ENCODE data around the gene CD3G. TPM values are rescaled to one million over a fixed set of nuclear protein-coding genes. Genes with fewer than 3 reads are reported as not detected.
A peak's percentile ranks its signal among the peaks of the same experiment; 100 is the strongest.

Gene CD3G
- total and polyA plus RNA-seq, 2 of the 4 experiments (the other 2 are of a cell fraction) = not detected

GRCh38 chr11:118382954-118383353, 38.8 kb downstream of the CD3G start:
- no peak for ATAC-seq (ENCODE audit: low read depth)

More at GRCh38 chr11:118382954-118383353, 38.8 kb downstream of the CD3G start:
- Histone ChIP-seq H3K9me1 (ENCODE audit: insufficient read depth, low read length) (no peaks in the 10 kb centered on the region), H2BK20ac (ENCODE audit: low read depth, low read length) (no peak overlapping the region), H2BK15ac (ENCODE audit: low read depth, low read length) (no peak overlapping the region), H3K56ac (ENCODE audit: extremely low read depth, insufficient read depth, low read length) (no peak overlapping the region), H2BK120ac (ENCODE audit: low read depth, low read length) (no peak overlapping the region), H3K4ac (ENCODE audit: low read depth, low read length) (no peak overlapping the region), H3K9me3 (ENCODE audit: control insufficient read depth, insufficient read depth, low read length) (no peaks in the 10 kb centered on the region), H2AK5ac (ENCODE audit: low read depth, low read length) (no peak overlapping the region), H3K4me1 (ENCODE audit: control insufficient read depth, insufficient read depth, low read length) (no peaks in the 10 kb centered on the region), H3K79me1 (ENCODE audit: low read depth in 1 of 2, low read length in 2 of 2) (no peaks in the 10 kb centered on the region), H3K4me3 (ENCODE audit: insufficient read depth, low read depth, low read length) (no peak overlapping the region), H2AK9ac (replicated peaks; ENCODE audit: low read depth, low read length, poor library complexity) (no peak overlapping the region), H2BK5ac (ENCODE audit: low read depth, low read length, poor library complexity, severe bottlenecking) (no peak overlapping the region), H3K9ac (ENCODE audit: low read depth, low read length) (no peak overlapping the region), H4K91ac (ENCODE audit: insufficient read depth, low read depth, low read length) (no peak overlapping the region), H3K4me2 (ENCODE audit: low read depth, low read length) (no peak overlapping the region), H3K27me3 (ENCODE audit: control insufficient read depth, insufficient read depth, low read length) (no peaks in the 10 kb centered on the region), H3K27ac (ENCODE audit: insufficient read depth, low read length) (no peak overlapping the region), H3K23ac (ENCODE audit: low read depth, low read length) (no peak overlapping the region), H3K14ac (replicated peaks; ENCODE audit: low read depth, low read length) (no peak overlapping the region), H3K36me3 (ENCODE audit: control insufficient read depth, insufficient read depth, low read length) (peaks cover 47% of the 10 kb centered on the region), H4K20me1 (ENCODE audit: insufficient read depth, low read length) (no peaks in the 10 kb centered on the region), H2AFZ (replicated peaks; ENCODE audit: low read length, poor library complexity) (no peak overlapping the region), H4K5ac (ENCODE audit: low read depth, low read length) (no peak overlapping the region), H4K8ac (ENCODE audit: low read depth in 2 of 2, low read length in 2 of 2) (no peak overlapping the region), H3K18ac (ENCODE audit: low read depth, low read length) (no peak overlapping the region)
- ChIA-PET CTCF (interaction anchor here (0.7 kb wide), 1 partner anchor 1035 kb away, joined by 4 read pairs; no protein-coding TSS in a partner anchor), POLR2A (ENCODE audit: unreplicated experiment) (no interaction called here)
- no CpG with 5 or more reads among the region's 3 CpGs for WGBS, 2 experiments (ENCODE audit: extremely low coverage in 2 of 2, insufficient read length in 1 of 2)
- no peak for DNase-seq
- in situ Hi-C loops (cut with MboI; ENCODE audit: low sequenced_read_pairs) = no loop called here
- no TSS peak for BruUV-seq (replicated peaks)
- intact Hi-C loops (cut with micrococcal nuclease) = no loop called here
- dilution Hi-C loops (cut with HindIII; ENCODE audit: low sequenced_read_pairs, unreplicated experiment) = no loop called here
- TF ChIP-seq CEBPB (IDR thresholded peaks at IDR 0.05; ENCODE audit: low read depth, low read length) (0 out of 2 replicates have a peak, but pooled peaks have one; percentile 27), RFX5 (IDR thresholded peaks at IDR 0.05; ENCODE audit: low read depth, low read length) (no peak)

Data from IMR-90 (cell line).